B cell (primary cell): ENCODE results near the gene NR4A3. TPM values are rescaled to one million over a fixed set of nuclear protein-coding genes. Genes with fewer than 3 reads are reported as not detected.
A peak's percentile ranks its signal among the peaks of the same experiment; 100 is the strongest.

Experiments
- ATAC-seq: fragments of 200-7000 bp; cut with Tn5 transposase; one replicate; pipeline ENCODE4 v1.10.0; 2021; ENCODE audit warnings: low read depth, mild to moderate bottlenecking, moderate number of reproducible peaks, moderate library complexity
- CTCF ChIA-PET: fragments of 350-600 bp; sonication (Branson Sonifier 250); formaldehyde crosslinking; loops from one replicate; lab custom pipeline; 2021; ENCODE audit warnings: antibody characterized with exemption, inconsistent platforms; lab: Charles Lee
- POLR2A ChIA-PET: fragments of 350-600 bp; sonication (Branson Sonifier 250); formaldehyde crosslinking; loops from one replicate; lab custom pipeline; 2021; ENCODE audit warnings: antibody characterized with exemption; lab: Charles Lee
- DNase-seq: peaks from one replicate; pipeline ENCODE4 v3.0.0; 2013
- H2AFZ ChIP-seq: 2 replicates; pipeline ENCODE4 v1.6.1; 2012; ENCODE audit warnings: mild to moderate bottlenecking, low read depth, low read length; ENCODE audit not compliant: insufficient read depth, poor library complexity, severe bottlenecking
- H3K27ac ChIP-seq, 2 donors: 1 replicate in 1 of 2; 2 replicates in 1 of 2; pipeline ENCODE4 v1.5.1; 2012 to 2013; ENCODE audit warnings: low read length in 2 of 2, mild to moderate bottlenecking in 2 of 2, moderate library complexity in 1 of 2
- H3K27me3 ChIP-seq, 4 experiments: fragments of 200-600 bp in 1 of 4; sonication (generic) in 1 of 4; replicated peaks in 1 of 4; 1 replicate in 2 of 4; 2 replicates in 2 of 4; pipeline versions ENCODE4 v1.6.1 to v1.7.0; 2013 to 2016; ENCODE audit warnings: low read length in 3 of 4, mild to moderate bottlenecking in 2 of 4, mixed read lengths in 1 of 4, moderate library complexity in 1 of 4; ENCODE audit not compliant: insufficient read depth in 4 of 4, control insufficient read depth in 3 of 4; ENCODE audit errors: control extremely low read depth in 1 of 4
- H3K36me3 ChIP-seq, 2 experiments: replicated peaks in 1 of 2; 1 replicate in 1 of 2; 2 replicates in 1 of 2; pipeline versions ENCODE4 v1.6.1 to v1.7.1; 2013; ENCODE audit warnings: low read length in 1 of 2; ENCODE audit not compliant: insufficient read depth in 2 of 2, control insufficient read depth in 1 of 2; ENCODE audit errors: control extremely low read depth in 1 of 2, extremely low read depth in 1 of 2
- H3K4me1 ChIP-seq, 2 donors: fragments of 200-600 bp in 1 of 2; sonication (generic) in 1 of 2; 1 replicate in 1 of 2; 2 replicates in 1 of 2; pipeline versions ENCODE4 v1.5.1 to v1.6.1; 2013 to 2017; ENCODE audit warnings: low read length in 2 of 2; ENCODE audit not compliant: control insufficient read depth in 2 of 2, insufficient read depth in 2 of 2
- H3K4me2 ChIP-seq: replicated peaks from 2 replicates; pipeline ENCODE3; 2012; ENCODE audit warnings: mild to moderate bottlenecking, low read depth, low read length; ENCODE audit not compliant: poor library complexity, severe bottlenecking
- H3K4me3 ChIP-seq, 5 experiments: fragments of 200-600 bp in 1 of 5; sonication (generic) in 1 of 5; 1 replicate in 3 of 5; 2 replicates in 2 of 5; pipeline versions ENCODE4 v1.5.1 to v1.7.0; 2011 to 2016; ENCODE audit warnings: low read length in 4 of 5, mild to moderate bottlenecking in 4 of 5, low read depth in 2 of 5, control low read depth in 1 of 5, moderate library complexity in 1 of 5; ENCODE audit not compliant: insufficient read depth in 1 of 5; ENCODE audit errors: control extremely low read depth in 1 of 5, extremely low read depth in 1 of 5
- H3K79me2 ChIP-seq: fragments of 200-600 bp; sonication (generic); one replicate; pipeline ENCODE4 v1.6.0; 2016; ENCODE audit warnings: low read length; ENCODE audit not compliant: control insufficient read depth, insufficient read depth
- H3K9ac ChIP-seq: fragments of 200-600 bp; sonication (generic); 2 replicates; pipeline ENCODE4 v1.6.1; 2017; ENCODE audit warnings: mild to moderate bottlenecking, low read length, moderate library complexity
- H3K9me3 ChIP-seq, 3 donors: one replicate each; pipeline versions ENCODE4 v1.6.1 to v1.7.1; 2013; ENCODE audit warnings: low read length in 2 of 3; ENCODE audit not compliant: control insufficient read depth in 2 of 3, insufficient read depth in 1 of 3; ENCODE audit errors: control extremely low read depth in 1 of 3
- H4K20me1 ChIP-seq: 2 replicates; pipeline ENCODE4 v1.6.0; 2012; ENCODE audit warnings: mild to moderate bottlenecking, low read length; ENCODE audit not compliant: insufficient read depth, control insufficient read depth, poor library complexity, severe bottlenecking
- H3K27ac Mint-ChIP-seq: one replicate; pipeline ENCODE4 v1.8.0; 2021; ENCODE audit warnings: mixed read lengths
- H3K27me3 Mint-ChIP-seq: one replicate; pipeline ENCODE4 v1.8.0; 2021; ENCODE audit warnings: mixed read lengths
- H3K4me1 Mint-ChIP-seq: one replicate; pipeline ENCODE4 v1.8.0; 2021; ENCODE audit warnings: mixed read lengths
- H3K4me3 Mint-ChIP-seq: one replicate; pipeline ENCODE4 v1.8.0; 2021; ENCODE audit warnings: mixed read lengths
- H3K9me3 Mint-ChIP-seq: one replicate; pipeline ENCODE4 v1.8.0; 2022; ENCODE audit warnings: mixed read lengths; ENCODE audit not compliant: insufficient read depth
- CTCF ChIP-seq: fragments of 200-600 bp; IDR thresholded peaks from one replicate; pipeline ENCODE4 v1.8.0; 2022; ENCODE audit warnings: antibody characterized with exemption, mild to moderate bottlenecking
- EZH2 ChIP-seq: IDR thresholded peaks from 2 replicates; pipeline ENCODE4 v1.6.1; 2012; ENCODE audit warnings: borderline replicate concordance, low read depth, mild to moderate bottlenecking, moderate library complexity, low read length; ENCODE audit not compliant: insufficient read depth, poor library complexity, severe bottlenecking
- WGBS: methylation state at CpG from one replicate; pipeline ENCODE4 v1.1.5; 2013; ENCODE audit warnings: missing lambda C conversion rate; ENCODE audit not compliant: insufficient coverage; 5-methylcytosine and 5-hydroxymethylcytosine counted together
- intact Hi-C: fragments of 100-400 bp; cut with micrococcal nuclease; formaldehyde crosslinking; loops from one replicate; pipeline ENCODE4 v1.10.0; 2022
- polyA plus RNA-seq: library from polyadenylated mRNA; depleted of rRNA; stranded (reverse); fragments of >200 nt; gene quantifications from 2 replicates; pipeline ENCODE4 v1.2.3, GENCODE V29; 2012
- total RNA-seq, 2 donors: library from RNA; stranded (reverse); fragments of 120-200 nt in 1 of 2; gene quantifications; 1 replicate in 1 of 2; 2 replicates in 1 of 2; pipeline versions ENCODE4 v1.2.3 to v1.2.4, GENCODE V29; 2013 to 2022

The NR4A3 gene
- total and polyA plus RNA-seq, 2 donors (not counting 1 experiment from before 2014, with no cell fraction given), result 2.5 to 20.1 TPM

DNA sequence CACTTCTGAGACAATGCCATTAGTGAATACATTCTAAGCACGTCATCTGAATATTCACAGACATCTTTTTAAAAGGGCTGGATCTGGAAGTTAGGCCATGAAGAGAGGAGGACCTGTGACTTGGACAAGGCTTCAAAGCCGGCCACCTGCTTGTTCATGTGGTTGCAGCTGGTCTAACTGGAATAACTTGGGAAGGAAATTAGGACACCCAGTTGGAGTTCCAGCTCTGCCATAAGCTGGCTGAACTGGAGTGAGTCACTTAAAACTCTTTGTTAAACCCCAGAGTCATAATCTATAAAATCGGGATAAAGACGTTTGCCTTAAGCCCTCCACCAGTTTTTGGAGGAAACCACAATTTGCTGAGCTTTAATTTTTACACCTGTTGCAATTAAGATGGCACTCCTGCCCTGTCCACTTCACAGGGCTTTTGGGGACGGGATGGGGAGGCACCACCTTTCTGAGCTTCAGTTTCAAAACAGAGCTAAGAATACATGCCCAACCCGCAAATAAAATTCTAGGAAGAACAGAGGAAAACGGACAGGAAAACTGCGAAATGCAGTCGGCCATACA is 84.2 kb downstream of the NR4A3 start:
- no peaks in the 10 kb centered on the region for H3K9me3 Mint-ChIP-seq
- peak overlapping the region; percentile 99 for H3K4me3 Mint-ChIP-seq
- Histone ChIP-seq H3K4me3 (peak overlapping the region; percentile 63 to 98 (median 97)), H3K79me2 (peaks cover 18% of the 10 kb centered on the region), H3K9me3 (no peaks in the 10 kb centered on the region), H3K36me3 (no peaks in the 10 kb centered on the region), H3K4me2 (peak overlapping the region; percentile 83), H3K27ac (no peak overlapping the region), H2AFZ (peak overlapping the region; percentile 84), H3K4me1 (peaks cover 4 to 14% of the 10 kb centered on the region in 2 donors), H3K9ac (peak overlapping the region; percentile 83), H4K20me1 (no peaks in the 10 kb centered on the region), H3K27me3 (peaks cover 0 to 3% (median 0%) of the 10 kb centered on the region in 4 experiments)
- H3K27ac Mint-ChIP-seq, result peak overlapping the region; percentile 87
- H3K27me3 Mint-ChIP-seq, result no peaks in the 10 kb centered on the region
- ChIA-PET CTCF (interaction anchor here (0.6 to 1.3 kb wide), 8 partner anchors 37 to 1685 kb away, joined by 3 to 6 read pairs (median 4); no protein-coding TSS in a partner anchor), POLR2A (no interaction called here)
- WGBS, result 9% methylated on average over 7 of the region's 9 CpGs
- TF ChIP-seq EZH2, result no peak
- TF ChIP-seq CTCF, result no peak
- H3K4me1 Mint-ChIP-seq, result peaks cover 17% of the 10 kb centered on the region
- DNase-seq (no peak), ATAC-seq (no peak)
- intact Hi-C loops, result loop anchor here (1.0 to 2.0 kb wide), 2 partner anchors 193 to 721 kb away; partner anchors contain the start of gene INVS
